Fibroblast of villous mesenchyme (primary cell): Measurements from ENCODE around the gene GDI2. TPM values are rescaled to one million over a fixed set of nuclear protein-coding genes. Genes with fewer than 3 reads are reported as not detected.
A peak's percentile ranks its signal among the peaks of the same experiment; 100 is the strongest.
"Not testable (repeated sequence)": the region's sequence is repeated elsewhere in the genome, so short reads cannot be mapped to it uniquely, and the experiment has no call there.

ENCODE experiments used
- DNase-seq: peaks from one replicate; pipeline ENCODE4 v3.0.0-alpha.2; 2010; ENCODE audit warnings: low read depth
- H3K4me3 ChIP-seq: 2 replicates; pipeline ENCODE4 v1.5.1; 2011; ENCODE audit warnings: low read depth, mild to moderate bottlenecking, low read length
- CTCF ChIP-seq: IDR thresholded peaks from 2 replicates; pipeline ENCODE4 v1.5.1; 2012; ENCODE audit warnings: low read depth, mild to moderate bottlenecking, low read length; ENCODE audit not compliant: insufficient read depth
- total RNA-seq: library from RNA; depleted of rRNA; stranded (reverse); fragments of >200 nt; gene quantifications from 2 replicates; pipeline ENCODE4 v1.2.3, GENCODE V29; 2012

GDI2 gene
- total RNA-seq, 1 donor: 615 TPM

- H3K4me3 ChIP-seq: no peak overlapping the region
- no peak for DNase-seq
- TF ChIP-seq CTCF: no peak
These were observed 14.6 kb upstream of the GDI2 start for GRCh38 chr10:5827841-5828240.

DNA sequence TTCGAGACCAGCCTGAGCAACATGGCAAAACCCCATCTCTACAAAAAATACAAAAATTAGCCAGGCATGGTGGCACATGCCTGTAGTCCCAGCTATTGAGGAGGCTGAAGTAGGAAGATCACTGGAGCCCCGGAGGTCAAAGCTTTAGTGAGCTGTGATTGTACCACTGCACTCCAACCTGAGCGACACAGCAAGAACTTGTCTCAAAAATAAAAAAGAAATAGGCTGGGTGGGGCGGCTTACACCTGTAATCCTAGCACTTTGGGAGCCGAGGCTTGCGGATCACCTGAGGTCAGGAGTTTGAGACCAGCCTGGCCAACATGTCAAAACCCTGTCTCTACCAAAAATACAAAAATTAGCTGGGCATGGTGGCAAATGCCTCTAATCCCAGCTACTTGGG lies 13.3 kb upstream of the GDI2 start:
- H3K4me3 ChIP-seq, DNase-seq: not testable (repeated sequence)

DNA sequence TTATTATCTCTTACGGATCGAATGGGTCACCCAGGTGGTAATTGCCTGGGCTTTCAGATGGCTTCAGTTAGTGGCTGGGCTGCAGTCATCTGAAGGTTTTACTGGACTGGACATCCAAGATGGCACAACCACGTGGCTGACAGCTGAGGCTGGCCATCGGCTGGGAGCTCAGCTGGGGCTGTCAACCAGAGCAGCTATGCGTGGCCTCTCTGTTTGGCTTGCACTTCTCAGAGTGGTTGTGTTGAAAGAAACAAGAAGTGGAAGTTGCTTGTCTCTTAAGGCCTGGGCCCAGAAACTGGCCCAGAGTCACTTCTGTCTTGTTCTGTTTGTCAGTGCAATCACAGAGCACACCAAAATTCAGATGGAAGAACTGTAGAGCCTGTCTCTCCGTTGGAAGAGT lies 5.7 kb upstream of the GDI2 start:
- TF ChIP-seq CTCF: no peak
- no peak for DNase-seq
- H3K4me3 ChIP-seq: no peak overlapping the region

GRCh38 chr10:5818048-5818331 lies 4.8 kb upstream of the GDI2 start:
- no peak overlapping the region for H3K4me3 ChIP-seq
- no peak for DNase-seq
- TF ChIP-seq CTCF: no peak

DNA sequence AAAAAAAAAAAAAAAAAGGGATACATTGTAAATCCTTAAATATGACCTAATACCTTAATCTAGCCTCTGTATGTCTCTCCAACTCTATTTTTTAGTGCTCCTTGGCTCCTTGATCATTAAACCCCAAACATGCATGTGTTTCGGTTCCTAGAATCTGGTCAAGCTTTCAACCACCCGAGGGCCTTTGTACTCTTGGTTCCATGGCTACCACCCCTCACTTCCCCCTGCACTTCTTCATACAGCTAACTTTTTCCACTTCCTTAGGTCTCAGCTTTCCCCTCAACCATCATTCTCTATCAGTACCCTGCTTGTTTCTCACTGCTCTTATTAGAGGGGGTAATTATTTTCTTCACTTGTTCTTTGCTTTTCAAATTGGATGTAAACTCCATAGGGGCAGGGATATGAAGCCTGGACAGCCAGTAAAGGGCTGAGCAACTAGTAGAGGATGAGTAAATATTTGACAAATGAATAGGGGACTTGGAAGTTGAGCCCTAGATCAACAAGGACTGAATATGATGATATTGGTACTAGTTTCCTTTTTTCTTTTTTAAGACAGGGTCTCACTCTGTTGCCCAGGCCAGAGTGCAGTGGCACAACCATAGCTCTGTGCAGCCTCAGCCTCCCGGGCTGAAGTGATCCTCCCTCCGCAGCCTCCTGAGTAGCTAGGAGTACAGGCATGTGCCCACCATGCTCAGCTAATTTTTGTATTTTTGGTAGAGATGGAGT lies 4.3 kb upstream of the GDI2 start:
- no peak for DNase-seq
- no peak for TF ChIP-seq CTCF
- H3K4me3 ChIP-seq: no peak overlapping the region

- H3K4me3 ChIP-seq: no peak overlapping the region
- no peak for TF ChIP-seq CTCF
- DNase-seq: no peak
These were observed 2.9 kb upstream of the GDI2 start for GRCh38 chr10:5816170-5816569.

DNA sequence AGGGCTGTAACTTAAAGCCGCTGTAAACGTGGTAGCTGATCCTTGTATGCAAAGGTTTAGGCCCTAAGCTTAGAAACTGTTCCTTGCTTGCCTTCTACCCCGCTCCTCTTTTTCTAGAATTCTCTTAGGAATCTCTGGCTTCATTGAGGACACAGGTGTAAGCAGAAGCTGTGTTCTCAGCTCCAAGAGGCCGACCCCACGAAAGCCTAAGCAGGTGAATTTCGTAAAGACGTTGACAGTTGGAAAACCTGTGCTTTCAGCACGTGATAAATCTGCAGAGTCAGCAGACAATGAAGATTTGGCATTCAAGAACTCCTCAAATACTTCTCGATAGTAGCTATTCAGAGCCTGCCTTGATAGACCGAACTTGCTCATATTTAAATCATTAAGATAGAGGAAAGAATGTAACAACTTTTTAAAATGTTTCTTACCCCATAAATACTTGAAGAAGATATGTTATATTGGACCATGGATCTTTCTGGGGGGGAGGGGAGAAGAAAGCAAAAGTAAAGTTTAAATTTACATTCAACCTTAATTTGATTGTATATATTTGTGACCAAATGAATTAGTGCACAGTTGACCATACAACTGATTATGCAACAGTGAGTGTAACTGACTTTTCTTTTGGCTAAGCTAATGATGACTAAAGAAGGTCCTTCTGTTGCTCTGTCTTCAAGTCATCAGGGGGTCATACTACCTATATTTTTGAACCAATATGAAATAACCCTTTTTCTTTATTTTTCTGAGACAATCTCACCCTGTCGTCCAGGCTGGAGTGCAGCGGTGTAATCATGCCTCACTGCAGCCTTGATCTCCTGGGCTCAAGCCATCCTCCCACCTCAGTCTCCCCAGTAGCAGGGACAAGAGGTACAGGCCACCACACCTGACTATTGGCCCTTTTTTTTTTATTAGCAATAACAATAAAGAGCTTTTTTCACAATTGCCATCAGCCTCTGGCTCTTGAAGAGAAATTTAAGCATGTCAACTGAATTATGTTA lies 1.2 kb upstream of the GDI2 start:
- no peak for DNase-seq
- peak overlapping the region; percentile 74 for H3K4me3 ChIP-seq
- TF ChIP-seq CTCF: no peak
